GM21447 (cell line): ENCODE results near the gene ARMC5.

Experiments
- ATAC-seq: cut with Tn5 transposase; IDR thresholded peaks from one replicate; pipeline ENCODE4 v1.9.1; 2021; ENCODE audit not compliant: unreplicated experiment

ARMC5 gene

DNA sequence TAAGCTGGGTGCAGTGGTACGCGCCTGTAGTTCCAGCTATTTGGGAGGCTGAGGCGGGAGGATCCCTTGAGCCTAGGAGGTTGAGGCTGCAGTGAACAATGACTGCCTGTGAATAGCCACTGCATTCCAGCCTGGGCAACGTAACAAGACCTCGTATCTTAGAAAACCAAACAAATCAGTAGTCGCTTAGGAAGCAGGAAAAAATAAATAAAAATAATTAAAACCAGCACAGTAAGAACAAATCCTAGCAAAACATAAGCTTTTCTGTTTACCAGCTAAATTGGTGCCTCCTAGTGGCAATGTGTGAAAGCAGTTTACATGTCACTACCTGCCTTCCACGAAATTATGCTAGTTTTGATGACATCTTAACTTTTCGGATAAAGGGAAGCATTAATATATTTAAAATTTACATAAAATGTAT is 1.3 kb downstream of the ARMC5 start:
- ATAC-seq: no peak

DNA sequence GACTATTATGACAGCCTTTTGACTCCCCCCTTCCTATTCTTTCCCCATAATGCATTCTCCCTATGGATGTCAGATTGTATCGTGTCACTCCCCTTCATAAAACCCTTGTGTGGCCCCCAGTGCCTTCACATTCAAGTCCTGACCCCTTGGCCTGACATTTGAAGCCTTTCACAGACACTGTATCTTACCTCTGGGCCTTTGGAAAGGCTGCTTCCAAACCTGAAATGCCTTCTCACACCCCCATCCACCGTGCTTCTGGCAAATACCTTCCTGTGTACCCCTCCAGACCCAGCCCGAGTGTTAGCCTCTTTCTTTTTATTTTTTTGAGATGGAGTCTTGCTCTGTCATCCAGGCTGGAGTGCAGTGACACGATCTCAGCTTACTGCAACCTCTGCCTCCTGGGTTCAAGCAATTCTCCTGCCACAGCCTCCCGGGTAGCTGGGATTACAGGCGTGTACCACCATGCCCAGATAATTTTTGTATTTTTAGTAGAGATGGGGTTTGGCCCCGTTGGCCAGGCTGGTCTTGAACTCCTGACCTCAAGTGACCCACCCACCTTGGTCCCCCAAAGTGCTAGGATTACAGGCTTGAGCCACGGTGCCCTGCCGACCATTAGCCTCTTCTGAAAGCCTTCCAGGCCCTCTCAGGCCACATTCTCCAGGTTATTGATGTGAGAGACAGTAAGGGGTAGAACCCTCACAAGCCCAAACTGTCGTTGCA is 2.1 kb downstream of the ARMC5 start:
- no peak for ATAC-seq

DNA sequence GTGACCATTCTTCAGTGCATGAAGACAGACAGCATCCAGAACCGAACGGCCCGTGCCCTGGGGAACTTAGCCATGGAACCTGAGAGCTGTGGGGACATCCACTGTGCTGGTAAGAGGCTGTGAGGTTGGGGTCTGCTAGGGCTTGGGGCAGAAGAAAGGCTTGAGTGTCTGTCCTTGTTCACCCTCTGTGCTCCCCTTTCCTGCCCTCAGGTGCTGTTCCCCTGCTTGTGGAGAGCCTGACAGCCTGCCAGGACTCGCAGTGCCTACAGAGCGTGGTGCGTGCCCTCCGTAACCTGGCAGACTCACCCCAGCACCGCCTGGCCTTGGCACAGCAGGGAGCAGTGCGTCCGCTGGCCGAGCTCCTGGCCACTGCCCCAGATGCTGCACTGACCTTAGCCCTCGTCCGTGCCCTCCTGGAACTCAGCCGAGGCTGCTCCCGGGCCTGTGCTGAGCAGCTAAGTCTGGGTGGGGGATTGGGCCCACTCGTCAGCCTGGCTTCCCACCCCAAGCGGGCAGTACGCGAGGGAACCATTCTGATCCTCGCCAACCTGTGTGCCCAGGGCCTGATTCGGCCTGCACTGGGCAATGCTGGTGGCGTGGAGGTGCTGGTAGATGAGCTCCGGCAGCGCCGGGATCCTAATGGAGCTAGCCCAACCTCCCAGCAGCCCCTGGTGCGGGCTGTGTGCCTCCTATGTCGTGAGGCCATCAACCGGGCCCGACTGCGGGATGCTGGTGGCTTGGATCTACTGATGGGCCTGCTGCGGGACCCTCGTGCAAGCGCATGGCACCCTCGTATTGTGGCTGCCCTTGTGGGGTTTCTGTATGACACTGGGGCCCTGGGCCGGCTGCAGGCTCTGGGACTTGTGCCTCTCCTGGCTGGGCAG is 2.9 kb downstream of the ARMC5 start:
- no peak for ATAC-seq

DNA sequence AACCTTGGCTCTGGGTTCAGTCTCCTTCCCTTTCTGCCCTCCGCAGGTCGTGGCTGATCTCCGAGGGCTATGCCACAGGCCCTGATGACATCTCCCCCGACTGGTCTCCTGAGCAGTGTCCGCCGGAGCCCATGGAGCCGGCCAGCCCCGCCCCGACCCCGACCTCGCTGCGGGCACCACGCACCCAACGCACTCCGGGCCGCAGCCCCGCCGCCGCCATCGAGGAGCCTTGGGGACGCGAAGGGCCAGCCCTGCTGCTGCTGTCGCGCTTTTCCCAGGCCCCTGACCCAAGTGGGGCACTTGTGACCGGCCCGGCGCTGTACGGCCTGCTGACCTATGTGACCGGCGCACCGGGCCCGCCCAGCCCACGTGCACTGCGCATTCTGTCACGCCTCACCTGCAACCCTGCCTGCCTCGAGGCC is 5.1 kb downstream of the ARMC5 start:
- no peak for ATAC-seq

DNA sequence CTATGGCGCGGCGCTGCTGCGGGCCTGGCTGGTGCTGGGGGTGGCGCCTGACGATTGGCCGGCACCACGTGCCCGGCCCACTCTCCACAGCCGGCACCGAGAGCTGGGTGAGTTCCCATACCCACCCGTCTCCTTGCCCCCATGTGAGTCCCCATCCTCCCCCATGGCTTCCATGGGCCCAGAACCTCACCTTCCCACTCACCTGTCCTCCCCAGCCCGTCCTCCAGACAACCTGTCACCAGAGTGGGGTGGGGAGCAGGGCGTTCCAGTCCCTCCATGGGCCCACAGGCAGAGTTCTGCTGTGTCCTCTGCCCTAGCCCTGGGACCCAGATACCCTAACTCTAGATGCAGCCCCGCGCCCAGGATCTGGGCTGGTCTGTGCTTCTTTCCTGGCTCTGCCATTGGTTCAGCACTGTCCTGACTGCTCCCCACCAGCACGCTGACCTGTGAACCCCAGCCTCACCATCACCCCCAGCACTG is 5.5 kb downstream of the ARMC5 start:
- ATAC-seq: no peak

DNA sequence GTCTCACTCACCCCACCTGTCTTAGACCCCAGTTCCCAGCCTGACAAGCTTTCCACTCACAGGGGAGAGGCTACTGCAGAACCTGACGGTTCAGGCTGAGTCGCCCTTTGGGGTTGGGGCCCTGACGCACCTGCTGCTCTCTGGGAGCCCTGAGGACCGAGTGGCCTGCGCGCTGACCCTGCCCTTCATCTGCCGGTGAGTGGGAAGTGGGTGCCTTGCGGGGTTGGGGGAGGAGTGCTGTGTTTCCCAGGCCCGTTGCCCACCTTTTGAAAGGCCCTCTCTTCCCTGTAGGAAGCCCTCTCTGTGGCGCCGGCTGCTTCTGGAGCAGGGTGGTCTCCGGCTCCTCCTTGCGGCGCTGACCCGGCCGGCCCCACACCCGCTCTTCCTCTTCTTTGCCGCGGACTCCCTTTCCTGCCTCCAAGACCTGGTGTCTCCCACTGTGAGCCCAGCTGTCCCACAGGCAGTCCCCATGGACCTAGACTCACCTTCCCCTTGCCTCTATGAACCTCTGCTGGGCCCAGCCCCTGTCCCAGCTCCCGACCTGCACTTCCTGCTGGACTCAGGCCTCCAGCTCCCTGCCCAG is 6.6 kb downstream of the ARMC5 start:
- ATAC-seq: no peak

DNA sequence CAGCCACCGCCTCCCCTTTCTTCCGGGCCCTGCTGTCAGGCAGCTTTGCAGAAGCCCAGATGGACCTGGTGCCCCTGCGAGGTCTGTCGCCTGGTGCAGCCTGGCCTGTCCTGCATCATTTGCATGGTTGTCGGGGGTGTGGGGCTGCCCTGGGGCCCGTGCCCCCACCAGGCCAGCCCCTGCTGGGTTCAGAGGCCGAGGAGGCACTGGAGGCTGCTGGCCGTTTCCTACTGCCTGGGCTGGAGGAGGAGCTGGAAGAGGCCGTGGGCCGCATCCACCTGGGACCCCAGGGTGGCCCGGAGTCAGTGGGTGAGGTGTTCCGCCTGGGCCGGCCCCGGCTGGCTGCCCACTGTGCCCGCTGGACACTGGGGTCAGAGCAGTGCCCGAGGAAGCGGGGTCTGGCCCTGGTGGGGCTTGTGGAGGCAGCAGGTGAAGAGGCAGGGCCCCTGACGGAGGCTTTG is 7.1 kb downstream of the ARMC5 start:
- ATAC-seq: no peak

DNA sequence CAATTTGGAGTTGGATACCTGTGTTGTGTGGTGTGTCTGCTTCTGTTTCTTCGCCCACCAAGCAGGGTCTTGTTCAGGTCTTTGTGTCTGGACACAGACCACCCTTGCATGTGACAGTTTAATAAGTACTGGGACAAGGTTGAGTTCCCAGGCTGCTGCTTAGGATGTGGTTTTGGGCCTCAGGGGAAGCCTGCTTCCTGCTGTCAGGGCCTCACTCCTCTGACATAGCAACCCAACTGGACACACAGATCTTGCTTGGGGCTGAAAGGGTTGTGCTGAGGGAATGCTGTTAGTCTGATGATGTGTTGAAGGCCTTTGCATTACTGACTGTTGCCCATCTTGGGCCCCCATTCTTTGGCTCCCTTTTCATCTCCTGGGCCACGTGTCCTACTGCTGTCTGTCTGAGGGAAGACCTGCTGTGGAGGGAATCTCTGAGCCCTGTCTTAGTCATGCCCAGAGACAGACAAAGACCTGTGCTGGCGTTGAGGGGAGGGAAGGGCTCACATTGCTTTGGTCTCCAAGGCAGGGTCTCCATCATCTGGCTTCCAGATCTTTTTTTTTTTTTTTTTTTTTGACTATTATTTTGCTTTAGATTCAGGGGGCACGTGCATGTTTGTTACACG is 8.0 kb downstream of the ARMC5 start:
- ATAC-seq: peak; percentile 79

DNA sequence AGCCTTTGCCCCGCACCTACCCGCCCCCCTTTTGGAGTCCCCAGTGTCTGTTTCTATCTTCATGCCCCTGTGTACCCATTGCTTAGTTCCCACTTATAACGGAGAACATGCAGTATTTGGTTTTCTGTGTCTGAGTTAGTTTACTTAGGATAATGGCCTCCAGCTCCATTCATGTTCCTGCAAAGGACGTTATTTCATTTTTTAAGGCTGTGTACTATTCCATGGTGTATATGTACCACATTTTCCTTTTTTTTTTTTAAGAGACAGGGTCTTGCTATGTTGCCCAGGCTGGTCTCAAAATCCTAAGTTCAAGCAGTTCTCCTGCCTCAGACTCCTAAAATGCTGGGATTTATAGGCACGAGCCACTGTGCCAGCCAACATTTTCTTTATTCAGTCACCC is 8.6 kb downstream of the ARMC5 start:
- ATAC-seq: no peak

DNA sequence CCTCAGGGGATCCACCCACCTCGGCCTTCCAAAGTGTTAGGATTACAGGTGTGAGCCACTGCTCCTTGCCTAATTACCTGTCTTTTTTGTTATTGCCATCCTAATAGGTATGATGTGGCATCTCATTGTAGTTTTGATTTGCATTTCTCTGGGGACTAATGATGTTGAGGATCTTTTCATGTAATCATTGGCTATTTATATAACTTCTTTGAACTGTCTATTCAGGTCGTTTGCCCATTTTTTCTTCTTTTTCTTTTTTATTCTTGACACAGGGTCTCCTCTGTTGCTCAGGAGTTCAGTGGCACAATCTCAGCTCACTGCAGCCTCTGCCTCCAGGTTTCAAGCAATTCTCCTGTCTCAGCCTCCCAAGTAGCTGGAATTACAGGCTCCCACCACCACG is 11.3 kb downstream of the ARMC5 start:
- ATAC-seq: no peak

DNA sequence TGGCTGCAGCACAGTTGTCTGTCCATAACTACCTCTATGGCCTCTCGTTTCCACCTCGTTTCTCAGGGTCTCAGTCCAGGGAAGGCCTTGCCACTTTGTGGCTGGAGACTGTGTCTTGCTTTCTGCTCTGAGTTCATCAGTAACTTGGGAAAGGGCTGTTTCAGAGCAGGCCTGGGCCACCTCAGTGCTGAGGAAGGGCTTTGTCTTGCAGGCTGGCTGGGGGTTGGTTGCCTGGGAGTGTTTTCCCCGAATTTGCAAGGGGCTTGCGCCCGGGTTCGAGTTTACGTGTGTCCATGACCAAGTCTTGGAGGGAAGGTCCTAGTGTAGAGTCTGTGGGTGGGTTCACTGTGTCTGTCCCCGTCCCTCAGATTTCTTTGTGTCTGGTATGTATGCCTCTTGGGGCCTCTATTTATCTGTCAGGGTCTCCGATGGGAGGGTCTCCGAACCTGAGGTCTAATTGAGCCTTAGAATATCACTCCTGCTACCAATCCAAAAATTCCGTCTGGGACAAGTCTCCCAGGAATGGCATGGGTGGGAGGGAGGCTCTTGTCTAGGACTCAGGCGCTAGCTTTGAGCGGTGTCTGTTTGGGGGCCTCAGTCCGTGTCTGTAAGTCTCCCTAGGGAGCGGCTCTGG is 12.1 kb downstream of the ARMC5 start:
- no peak for ATAC-seq

DNA sequence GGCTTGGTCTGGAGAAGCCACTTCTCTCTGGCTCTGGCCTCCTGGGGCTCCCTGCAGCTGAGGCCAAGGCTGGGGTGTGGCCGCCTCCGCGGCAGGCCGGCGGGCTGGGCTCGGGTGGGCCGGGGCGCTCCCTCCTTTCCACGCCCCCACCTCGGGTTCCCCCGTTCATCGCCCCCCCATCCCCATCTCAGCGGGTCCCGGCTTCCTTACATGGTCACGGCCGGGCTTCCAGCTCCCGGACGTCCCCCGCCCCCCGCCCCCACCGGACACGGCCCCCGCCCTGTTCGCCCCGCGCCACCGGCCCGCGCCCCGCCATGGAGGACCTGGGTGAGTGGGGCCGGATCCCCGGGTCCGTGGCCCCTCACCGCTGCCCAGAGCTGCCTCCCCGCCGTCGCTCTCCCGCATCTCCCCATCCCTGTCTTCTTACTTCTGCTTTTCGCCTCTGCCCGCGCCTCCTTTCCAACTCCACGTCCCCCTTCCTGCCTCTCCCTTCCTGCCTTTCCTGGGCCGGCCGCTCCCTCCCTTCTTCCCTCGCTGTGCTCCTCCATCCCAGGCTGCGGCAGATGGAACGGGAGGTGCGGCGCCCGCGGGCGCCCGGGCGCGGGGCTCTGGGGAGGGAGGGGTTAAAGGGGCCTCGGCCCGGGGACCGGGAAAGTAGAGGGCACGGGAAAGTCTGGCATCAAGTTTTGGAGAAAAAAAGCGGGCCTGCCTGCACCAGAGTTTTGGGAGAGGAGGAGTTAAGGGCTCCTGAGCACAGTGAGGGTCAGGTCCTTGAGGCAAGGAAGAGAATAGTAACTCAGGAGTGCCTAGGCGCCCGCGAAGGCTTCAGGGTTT is 12.8 kb downstream of the ARMC5 start, which contains the start of gene TGFB1I1:
TSS of gene TGFB1I1 (plus strand) at position 278 of the 834 bp plus-strand sequence. CDS start at position 315, 37 bp downstream.
- ATAC-seq: no peak

DNA sequence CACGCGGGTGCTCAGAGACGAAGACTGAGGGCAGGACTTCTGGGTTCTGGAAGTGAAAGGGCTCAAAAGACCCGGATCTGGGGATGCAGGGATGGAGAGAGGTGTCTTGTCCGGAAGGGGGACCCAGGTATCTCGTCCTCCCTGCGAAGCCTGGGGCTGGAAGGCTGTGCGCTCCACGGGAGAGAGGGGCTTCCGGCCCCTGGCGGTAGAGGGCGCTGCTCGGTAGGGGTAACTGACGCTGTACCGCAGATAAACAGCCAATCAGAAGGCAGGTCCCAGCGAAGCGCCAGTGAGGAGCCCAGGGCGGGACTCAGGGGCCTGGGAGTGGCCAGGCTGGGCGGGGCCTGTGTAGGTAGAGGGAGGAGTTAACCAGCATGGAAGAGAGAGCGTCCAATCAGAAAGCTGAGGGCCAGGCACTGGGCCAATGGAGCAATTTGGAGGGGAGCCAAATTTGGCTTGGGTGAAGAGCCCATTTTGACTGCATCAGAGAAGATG is 13.5 kb downstream of the ARMC5 start:
- ATAC-seq: no peak

DNA sequence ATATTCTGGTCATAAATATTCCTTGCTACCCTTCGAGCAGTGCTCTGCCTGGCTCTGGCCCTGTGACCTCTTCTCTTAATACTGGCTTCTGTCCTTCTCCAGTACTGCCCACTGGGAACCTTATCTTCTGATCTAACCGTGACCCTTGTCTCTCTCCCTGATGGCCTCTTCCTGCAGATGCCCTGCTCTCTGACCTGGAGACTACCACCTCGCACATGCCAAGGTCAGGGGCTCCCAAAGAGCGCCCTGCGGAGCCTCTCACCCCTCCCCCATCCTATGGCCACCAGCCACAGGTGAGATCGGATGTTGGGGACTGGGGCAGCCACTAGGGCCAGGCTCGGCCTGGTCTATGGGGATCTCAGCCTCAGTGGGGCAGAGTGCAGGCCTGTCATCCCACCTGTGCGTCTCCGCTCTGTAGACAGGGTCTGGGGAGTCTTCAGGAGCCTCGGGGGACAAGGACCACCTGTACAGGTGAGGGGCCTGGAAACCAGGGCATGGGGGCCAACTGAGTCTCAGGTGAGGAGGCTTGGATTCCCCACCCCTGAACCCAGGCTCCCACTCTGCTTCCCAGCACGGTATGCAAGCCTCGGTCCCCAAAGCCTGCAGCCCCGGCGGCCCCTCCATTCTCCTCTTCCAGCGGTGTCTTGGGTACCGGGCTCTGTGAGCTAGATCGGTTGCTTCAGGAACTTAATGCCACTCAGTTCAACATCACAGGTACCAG is 14.1 kb downstream of the ARMC5 start:
- ATAC-seq: no peak

DNA sequence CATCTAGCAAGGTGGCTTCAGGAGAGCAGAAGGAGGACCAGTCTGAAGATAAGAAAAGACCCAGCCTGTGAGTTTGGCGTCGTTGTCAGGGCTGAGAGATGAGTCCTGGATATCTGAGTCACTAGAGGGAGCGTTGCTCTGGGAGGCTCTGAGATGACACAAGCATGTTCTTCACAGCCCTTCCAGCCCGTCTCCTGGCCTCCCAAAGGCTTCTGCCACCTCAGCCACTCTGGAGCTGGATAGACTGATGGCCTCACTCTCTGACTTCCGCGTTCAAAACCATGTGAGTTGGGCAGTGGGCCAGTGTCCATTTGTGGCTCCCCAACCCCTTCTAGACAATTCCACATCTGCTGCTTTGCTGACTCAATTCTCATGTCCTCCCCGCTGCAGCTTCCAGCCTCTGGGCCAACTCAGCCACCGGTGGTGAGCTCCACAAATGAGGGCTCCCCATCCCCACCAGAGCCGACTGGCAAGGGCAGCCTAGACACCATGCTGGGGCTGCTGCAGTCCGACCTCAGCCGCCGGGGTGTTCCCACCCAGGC is 14.9 kb downstream of the ARMC5 start:
- ATAC-seq: no peak

DNA sequence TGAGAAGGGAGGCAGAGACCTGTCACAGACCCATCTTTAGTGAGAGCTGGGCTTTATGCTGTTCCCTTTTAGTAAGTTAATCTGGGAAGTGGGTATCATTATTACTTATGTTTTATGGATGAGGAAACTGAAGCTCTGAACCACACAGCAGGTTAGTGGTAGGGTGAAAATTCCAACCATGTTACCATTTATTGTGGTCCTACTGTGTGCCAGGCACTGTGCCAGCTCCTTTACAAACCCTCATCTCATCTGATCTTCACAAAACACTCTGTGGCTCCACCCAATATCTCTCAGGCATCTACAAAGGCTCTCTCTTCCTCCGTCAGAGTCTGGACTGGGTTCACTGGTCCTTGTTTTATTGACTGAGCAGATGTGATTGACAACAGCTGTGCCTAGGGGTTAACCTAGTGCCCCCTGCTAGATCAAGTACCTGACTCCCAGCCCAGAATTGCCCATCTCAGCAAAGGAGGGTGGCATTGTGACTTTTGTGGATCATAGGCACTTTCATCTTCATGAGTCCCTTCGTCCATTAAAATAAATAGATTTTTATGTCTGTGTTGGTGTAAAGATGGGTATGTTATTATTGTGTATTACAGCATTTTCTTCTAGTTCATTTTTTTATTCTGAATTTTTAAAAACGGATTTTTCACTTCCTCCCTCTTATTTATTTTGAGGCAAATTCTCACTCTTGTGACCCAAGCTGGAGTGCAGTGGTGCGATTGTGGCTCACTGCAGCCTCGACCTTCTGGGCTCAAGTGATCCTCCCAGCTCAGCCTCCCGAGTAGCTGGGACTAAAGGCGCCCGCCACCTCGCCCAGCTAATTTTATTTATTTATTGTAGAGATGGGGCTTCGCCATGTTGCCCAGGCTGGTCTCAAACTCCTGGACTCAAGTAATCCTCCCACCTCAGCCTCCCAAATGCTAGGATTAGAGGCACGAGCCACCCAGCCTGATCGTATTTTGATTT is 15.8 kb downstream of the ARMC5 start:
- ATAC-seq: no peak

DNA sequence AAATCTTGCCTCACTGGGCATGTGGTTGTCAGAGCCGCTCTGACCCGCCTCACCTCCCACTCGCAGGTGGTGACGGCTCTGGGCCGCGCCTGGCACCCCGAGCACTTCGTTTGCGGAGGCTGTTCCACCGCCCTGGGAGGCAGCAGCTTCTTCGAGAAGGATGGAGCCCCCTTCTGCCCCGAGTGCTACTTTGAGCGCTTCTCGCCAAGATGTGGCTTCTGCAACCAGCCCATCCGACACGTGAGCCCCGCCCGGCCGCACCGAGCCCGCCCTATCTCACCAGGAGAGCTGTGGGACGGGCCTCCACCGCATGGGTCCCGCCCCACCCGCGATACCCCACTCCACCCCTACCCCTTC is 16.6 kb downstream of the ARMC5 start:
- ATAC-seq: no peak
